Fibroblast of lung (primary cell): ENCODE results near the gene CHTF8. TPM values are rescaled to one million over a fixed set of nuclear protein-coding genes. Genes with fewer than 3 reads are reported as not detected.

Source experiments
- DNase-seq, 2 donors: peaks; one replicate each; pipeline versions ENCODE4 v3.0.0 to v3.0.0-alpha.2; 2010; ENCODE audit warnings: low read depth in 2 of 2
- H2AFZ ChIP-seq: 2 replicates; pipeline ENCODE4 v1.5.1; 2012; ENCODE audit warnings: low read length, control low read depth, inconsistent platforms
- H3K27ac ChIP-seq: 2 replicates; pipeline ENCODE4 v1.5.1; 2011; ENCODE audit warnings: low read length, control low read depth; ENCODE audit not compliant: insufficient read depth
- H3K27me3 ChIP-seq: 2 replicates; pipeline ENCODE4 v1.5.1; 2011; ENCODE audit warnings: mild to moderate bottlenecking, low read length; ENCODE audit not compliant: control insufficient read depth, insufficient read depth
- H3K36me3 ChIP-seq: 2 replicates; pipeline ENCODE4 v1.5.1; 2011; ENCODE audit warnings: low read length; ENCODE audit not compliant: control insufficient read depth, insufficient read depth
- H3K4me1 ChIP-seq: 2 replicates; pipeline ENCODE4 v1.5.1; 2011; ENCODE audit warnings: low read length; ENCODE audit not compliant: control insufficient read depth, insufficient read depth; ENCODE audit errors: extremely low read depth
- H3K4me2 ChIP-seq: 2 replicates; pipeline ENCODE4 v1.5.1; 2011; ENCODE audit warnings: low read length, control low read depth; ENCODE audit not compliant: insufficient read depth; ENCODE audit errors: extremely low read depth
- H3K4me3 ChIP-seq, 4 experiments: fragments of 200-600 bp in 1 of 4; sonication (generic) in 1 of 4; replicated peaks in 1 of 4; 2 replicates each; pipeline ENCODE4 v1.5.1; 2011 to 2016; ENCODE audit warnings: low read length in 4 of 4, low read depth in 3 of 4, mild to moderate bottlenecking in 3 of 4, control low read depth in 2 of 4, inconsistent platforms in 1 of 4, mixed read lengths in 1 of 4; ENCODE audit not compliant: insufficient read depth in 1 of 4; ENCODE audit errors: control extremely low read depth in 1 of 4
- H3K79me2 ChIP-seq: 2 replicates; pipeline ENCODE4 v1.5.1; 2012; ENCODE audit warnings: mild to moderate bottlenecking, low read length, inconsistent platforms; ENCODE audit not compliant: control insufficient read depth, insufficient read depth
- H3K9ac ChIP-seq: 2 replicates; pipeline ENCODE4 v1.5.1; 2011; ENCODE audit warnings: mild to moderate bottlenecking, low read length, control low read depth; ENCODE audit not compliant: insufficient read depth
- H3K9me3 ChIP-seq: 2 replicates; pipeline ENCODE4 v1.5.1; 2012; ENCODE audit warnings: low read depth, low read length; ENCODE audit not compliant: control insufficient read depth, insufficient read depth
- H4K20me1 ChIP-seq: 2 replicates; pipeline ENCODE4 v1.5.1; 2011; ENCODE audit warnings: low read length; ENCODE audit not compliant: control insufficient read depth, insufficient read depth; ENCODE audit errors: extremely low read depth
- CTCF ChIP-seq, 2 donors: IDR thresholded peaks in 1 of 2; conservative IDR thresholded peaks in 1 of 2; 1 replicate in 1 of 2; 2 replicates in 1 of 2; pipeline ENCODE4 v1.5.1; 2011 to 2012; ENCODE audit warnings: low read length in 2 of 2, control low read depth in 1 of 2, inconsistent platforms in 1 of 2, low read depth in 1 of 2, mild to moderate bottlenecking in 1 of 2
- EZH2 ChIP-seq: IDR thresholded peaks from 2 replicates; pipeline ENCODE4 v1.5.1; 2012; ENCODE audit warnings: low read length, control low read depth, mild to moderate bottlenecking; ENCODE audit errors: missing control alignments
- polyA plus RNA-seq, 2 donors: library from polyadenylated mRNA; depleted of rRNA in 1 of 2; stranded (reverse) in 1 of 2; unstranded in 1 of 2; fragments of >200 nt; gene quantifications; 2 replicates each; pipeline ENCODE4 v1.2.1, GENCODE V29; 2011 to 2012; ENCODE audit warnings: missing spikeins in 1 of 2
- total RNA-seq: library from RNA; depleted of rRNA; stranded (reverse); fragments of >200 nt; gene quantifications from 2 replicates; pipeline ENCODE4 v1.2.1, GENCODE V29; 2014

CHTF8 gene
- total and polyA plus RNA-seq, 2 donors (not counting 1 experiment from before 2014, with no cell fraction given): 55.7 to 74.3 TPM

DNA sequence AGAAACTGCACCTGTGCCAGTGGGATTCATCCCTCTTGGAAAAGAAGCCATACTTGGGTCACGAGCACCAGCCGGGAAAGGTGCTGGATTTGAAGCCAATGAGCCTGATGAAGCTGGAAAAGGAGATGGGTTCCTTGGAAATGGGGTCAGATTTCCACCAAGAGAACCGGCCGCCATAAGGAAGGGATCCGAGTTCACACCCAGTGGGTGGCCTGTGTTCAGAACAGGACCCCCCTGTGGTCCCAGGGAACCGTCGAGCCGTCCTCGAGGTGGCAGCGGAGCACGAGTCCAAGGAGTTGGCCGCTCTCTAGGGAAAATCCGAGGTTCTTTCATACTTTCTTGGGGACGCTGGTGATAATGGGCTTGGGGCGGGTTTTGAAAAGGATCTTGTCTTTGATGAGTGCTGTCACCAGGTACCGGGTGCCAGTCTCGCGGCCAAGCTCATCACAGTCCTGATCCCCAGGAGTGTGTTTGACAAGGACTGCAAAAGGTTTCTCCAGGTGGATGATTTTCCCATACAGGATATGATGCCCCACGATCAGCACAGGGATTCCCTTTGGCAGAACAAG is 12.2 kb downstream of the CHTF8 start:
- Histone ChIP-seq H3K27ac (no peak overlapping the region), H3K4me2 (no peak overlapping the region), H3K4me3 (no peak overlapping the region), H3K9ac (no peak overlapping the region), H3K36me3 (peaks cover 13% of the 10 kb centered on the region), H2AFZ (no peak overlapping the region), H3K79me2 (peaks cover 6% of the 10 kb centered on the region), H3K9me3 (no peaks in the 10 kb centered on the region), H3K27me3 (no peaks in the 10 kb centered on the region), H3K4me1 (no peaks in the 10 kb centered on the region), H4K20me1 (no peaks in the 10 kb centered on the region)
- DNase-seq: no peak
- TF ChIP-seq CTCF (conservative IDR thresholded peaks at IDR 0.05 in 1 of 2, IDR thresholded peaks at IDR 0.05 in 1 of 2; ENCODE audit: low read depth in 1 of 2, low read length in 2 of 2) (no peak), EZH2 (no peak)

DNA sequence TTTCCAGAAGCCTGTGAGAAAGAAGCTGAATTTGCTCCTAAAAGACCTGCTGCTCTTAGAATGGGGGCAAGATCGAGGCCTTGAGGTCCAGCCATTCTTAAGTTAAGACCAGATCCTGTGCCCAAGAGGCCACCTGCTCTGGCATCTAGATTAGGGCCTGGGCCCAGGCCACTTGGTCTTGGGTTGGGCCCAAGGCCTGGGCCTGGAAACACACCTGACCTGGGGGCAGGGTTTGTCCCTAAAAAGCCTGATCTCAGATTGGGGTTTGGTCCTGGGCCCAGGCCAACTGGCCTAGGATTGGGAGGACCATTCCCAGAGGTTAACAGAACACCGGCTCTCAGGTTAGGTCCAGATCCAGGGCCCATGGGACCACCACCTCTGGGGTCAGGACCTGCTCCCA is 12.9 kb downstream of the CHTF8 start:
- Histone ChIP-seq H3K4me3 (no peak overlapping the region), H3K27ac (no peak overlapping the region), H3K4me1 (no peaks in the 10 kb centered on the region), H3K4me2 (no peak overlapping the region), H2AFZ (no peak overlapping the region), H3K79me2 (peaks cover 6% of the 10 kb centered on the region), H3K27me3 (no peaks in the 10 kb centered on the region), H3K9ac (no peak overlapping the region), H3K9me3 (no peaks in the 10 kb centered on the region), H3K36me3 (peaks cover 13% of the 10 kb centered on the region), H4K20me1 (no peaks in the 10 kb centered on the region)
- TF ChIP-seq CTCF (conservative IDR thresholded peaks at IDR 0.05 in 1 of 2, IDR thresholded peaks at IDR 0.05 in 1 of 2; ENCODE audit: low read depth in 1 of 2, low read length in 2 of 2) (no peak), EZH2 (no peak)
- DNase-seq: no peak

GRCh38 chr16:69118994-69119393 is 13.4 kb downstream of the CHTF8 start:
- no peaks in the 10 kb centered on the region for H3K27me3 ChIP-seq
- no peak overlapping the region for H3K4me2 ChIP-seq
- H3K27ac ChIP-seq: no peak overlapping the region
- H3K79me2 ChIP-seq: peaks cover 6% of the 10 kb centered on the region
- TF ChIP-seq EZH2 (no peak), CTCF (conservative IDR thresholded peaks at IDR 0.05 in 1 of 2, IDR thresholded peaks at IDR 0.05 in 1 of 2; ENCODE audit: low read depth in 1 of 2, low read length in 2 of 2) (no peak)
- H3K9me3 ChIP-seq: no peaks in the 10 kb centered on the region
- DNase-seq: no peak
- H4K20me1 ChIP-seq: no peaks in the 10 kb centered on the region
- H3K4me1 ChIP-seq: no peaks in the 10 kb centered on the region
- H3K9ac ChIP-seq: no peak overlapping the region
- no peak overlapping the region for H3K4me3 ChIP-seq
- peaks cover 13% of the 10 kb centered on the region for H3K36me3 ChIP-seq
- no peak overlapping the region for H2AFZ ChIP-seq
